Right lobe of liver (tissue), 6 donors: ENCODE results near the gene NIPBL. TPM values are rescaled to one million over a fixed set of nuclear protein-coding genes. Genes with fewer than 3 reads are reported as not detected.
A peak's percentile ranks its signal among the peaks of the same experiment; 100 is the strongest.

ENCODE experiments used
- ATAC-seq, 4 donors: fragments of 200-7000 bp; cut with Tn5 transposase; one replicate each; pipeline ENCODE4 v1.9.1; 2020; ENCODE audit warnings: mild to moderate bottlenecking in 4 of 4, moderate library complexity in 4 of 4
- DNase-seq, 3 donors: peaks; one replicate each; pipeline ENCODE4 v3.0.0-alpha.2; 2020
- H3K27ac ChIP-seq, 3 donors: fragments of 200-600 bp; one replicate each; pipeline ENCODE4 v1.8.0; 2022
- H3K27me3 ChIP-seq, 2 donors: fragments of 200-600 bp; one replicate each; pipeline ENCODE4 v1.8.0; 2022
- H3K36me3 ChIP-seq, 4 donors: fragments of 200-600 bp; sonication (generic) in 1 of 4; one replicate each; pipeline versions ENCODE4 v1.5.1 to v1.8.0; 2017 to 2022; ENCODE audit warnings: control low read depth in 1 of 4
- H3K4me1 ChIP-seq, 4 donors: fragments of 200-600 bp; sonication (generic) in 1 of 4; one replicate each; pipeline versions ENCODE4 v1.5.1 to v1.8.0; 2017 to 2022; ENCODE audit warnings: control low read depth in 1 of 4
- H3K4me3 ChIP-seq, 3 donors: fragments of 200-600 bp; one replicate each; pipeline ENCODE4 v1.8.0; 2022
- H3K9me3 ChIP-seq, 4 donors: fragments of 200-600 bp; sonication (generic) in 1 of 4; one replicate each; pipeline versions ENCODE4 v1.5.1 to v1.8.0; 2017 to 2022; ENCODE audit warnings: control low read depth in 1 of 4
- CTCF ChIP-seq, 4 donors: fragments of 200-600 bp in 3 of 4; fragments of 450-650 bp in 1 of 4; IDR thresholded peaks; one replicate each; pipeline versions ENCODE4 v1.5.1 to v1.8.0; 2016 to 2022; ENCODE audit warnings: antibody characterized with exemption in 4 of 4, mild to moderate bottlenecking in 2 of 4
- POLR2A ChIP-seq: fragments of 450-650 bp; IDR thresholded peaks from one replicate; pipeline ENCODE4 v1.6.1; 2017; ENCODE audit warnings: antibody characterized with exemption, mild to moderate bottlenecking
- WGBS: methylation state at CpG from one replicate; pipeline ENCODE4 v1.1.6; 2018; ENCODE audit warnings: low coverage, low lambda C conversion rate; ENCODE audit not compliant: insufficient coverage; ENCODE audit errors: missing lambda C conversion rate; 5-methylcytosine and 5-hydroxymethylcytosine counted together
- intact Hi-C, 2 donors: fragments of 100-400 bp; cut with DNase I; formaldehyde crosslinking; loops; one replicate each; pipeline versions ENCODE4 v1.11.2 to v1.14.1; 2022
- total RNA-seq, 6 experiments: library from RNA; depleted of rRNA in 2 of 6; stranded (reverse); fragments of >200 nt in 2 of 6; fragmentation: NEBNext Ultra II Directional in 3 of 6; extraction: Animal tissue kit (Norgen Biotek cat#: 25700) in 3 of 6; gene quantifications; one replicate each; pipeline versions ENCODE4 v1.1.0 to v1.2.4, GENCODE V29; 2016 to 2023
- donor health status: DM: no; HTN: yes; CAD: no.
- donor health status: DM: no; HTN: no; CAD: no.
- donor health status: DM: no; HTN: no; CAD: no.
- donor health status: DM: no; HTN: yes; CAD: no.
- donor health status: DM: no; HTN: yes; CAD: no.

NIPBL gene
- total RNA-seq, 6 experiments from 2014 or later = 16.0 to 29.2 (median 24.6) TPM

GRCh38 chr5:36949593-36949992 lies 73.0 kb downstream of the NIPBL start:
- TF ChIP-seq POLR2A (no peak), CTCF (IDR thresholded peaks at IDR 0.05) (no peak)
- ATAC-seq (no peak), DNase-seq (no peak)
- H3K4me1 ChIP-seq = peaks cover 0 to 25% (median 7%) of the 10 kb centered on the region in 4 donors
- H3K27ac ChIP-seq = no peak overlapping the region
- no peaks in the 10 kb centered on the region for H3K9me3 ChIP-seq
- no peak overlapping the region for H3K4me3 ChIP-seq
- H3K27me3 ChIP-seq = no peaks in the 10 kb centered on the region
- H3K36me3 ChIP-seq = no peaks in the 10 kb centered on the region
- intact Hi-C loops = no loop called here
- WGBS = 75% methylated on average over 1 of the region's 1 CpG

- H3K4me1 ChIP-seq = peaks cover 0 to 25% (median 4%) of the 10 kb centered on the region in 4 donors
These were observed 74.3 kb downstream of the NIPBL start for GRCh38 chr5:36950586-36951457.

GRCh38 chr5:36953043-36953442 lies 76.5 kb downstream of the NIPBL start:
- no peak for DNase-seq
- ATAC-seq = no peak
- peaks cover 0 to 25% (median 3%) of the 10 kb centered on the region in 4 donors for H3K4me1 ChIP-seq
- no peak overlapping the region for H3K4me3 ChIP-seq
- WGBS = 92% methylated on average over 2 of the region's 2 CpGs
- TF ChIP-seq CTCF (IDR thresholded peaks at IDR 0.05) (no peak), POLR2A (no peak)
- no peak overlapping the region for H3K27ac ChIP-seq
- H3K9me3 ChIP-seq = no peaks in the 10 kb centered on the region
- peaks cover 0 to 5% (median 0%) of the 10 kb centered on the region in 4 donors for H3K36me3 ChIP-seq
- no peaks in the 10 kb centered on the region for H3K27me3 ChIP-seq
- intact Hi-C loops = no loop called here

More at GRCh38 chr5:36950586-36951457, 74.3 kb downstream of the NIPBL start:
- TF ChIP-seq POLR2A (no peak), CTCF (IDR thresholded peaks at IDR 0.05) (no peak)
- peak in 1 of 4 donors; percentile 49 for ATAC-seq
- DNase-seq = no peak
- Histone ChIP-seq H3K36me3 (peaks cover 0 to 5% (median 0%) of the 10 kb centered on the region in 4 donors), H3K9me3 (no peaks in the 10 kb centered on the region), H3K27ac (no peak overlapping the region), H3K4me3 (no peak overlapping the region), H3K27me3 (no peaks in the 10 kb centered on the region)
- intact Hi-C loops = no loop called here
- 63% methylated on average over 5 of the region's 5 CpGs for WGBS

- Histone ChIP-seq H3K27me3 (no peaks in the 10 kb centered on the region), H3K9me3 (no peaks in the 10 kb centered on the region), H3K36me3 (peaks cover 0 to 18% (median 0%) of the 10 kb centered on the region in 4 donors), H3K27ac (no peak overlapping the region), H3K4me3 (no peak overlapping the region), H3K4me1 (no peaks in the 10 kb centered on the region)
- DNase-seq (no peak), ATAC-seq (no peak)
- intact Hi-C loops = no loop called here
- WGBS = 81% methylated on average over 3 of the region's 3 CpGs
- no peak for TF ChIP-seq CTCF (IDR thresholded peaks at IDR 0.05)
- no peak for TF ChIP-seq POLR2A
These were observed 81.5 kb downstream of the NIPBL start for GRCh38 chr5:36957953-36958537.
